Measurements from ENCODE around the gene DNTTIP2. TPM values are rescaled to one million over a fixed set of nuclear protein-coding genes. Genes with fewer than 3 reads are reported as not detected.

DNTTIP2 gene
- polyA plus RNA-seq, 1 of the 3 experiments (the other 2 are of a cell fraction): 9.6 TPM

DNA sequence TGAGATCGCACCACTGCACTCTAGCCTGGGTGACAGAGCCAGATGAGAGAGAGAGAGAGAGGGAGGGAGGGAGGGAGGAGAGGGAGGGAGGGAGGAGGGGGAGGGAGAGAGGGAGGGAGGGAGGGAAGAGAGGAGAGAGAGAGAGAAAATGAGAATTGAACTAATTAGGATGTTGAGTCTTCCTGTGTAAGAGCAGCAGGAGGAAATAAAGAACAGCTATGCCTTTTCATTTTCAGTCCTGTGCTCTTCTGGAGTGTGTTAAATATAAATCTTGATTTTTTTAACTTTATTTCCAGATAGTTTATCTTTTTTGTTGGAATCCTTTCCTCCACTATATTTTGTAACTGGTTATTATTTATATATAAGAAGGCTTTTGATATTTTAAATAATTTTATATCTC, 27.1 kb downstream of the DNTTIP2 start:
- peaks cover 12% of the 10 kb centered on the region for H3F3A ChIP-seq (replicated peaks; ENCODE audit: insufficient read depth)
- H3K4me2 ChIP-seq: no peak overlapping the region
- CTCF ChIA-PET: no interaction called here

DNA sequence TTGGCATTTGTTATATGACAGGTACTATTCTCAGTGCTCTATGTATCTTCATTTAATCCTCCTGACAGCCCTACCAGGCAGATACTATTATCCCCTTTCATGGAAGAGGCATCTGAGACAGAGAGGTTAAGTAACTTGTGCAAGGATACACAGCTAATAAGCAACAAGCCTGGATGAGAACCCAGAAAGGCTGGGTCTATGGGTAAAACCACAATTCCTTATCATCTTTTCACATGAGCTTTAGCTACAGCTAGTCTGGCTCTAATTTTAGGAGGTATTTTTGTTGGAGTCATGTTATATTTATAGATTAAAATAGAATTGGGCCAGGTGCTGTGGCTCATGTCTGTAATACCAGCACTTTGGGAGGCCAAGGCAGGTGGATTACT, 27.7 kb downstream of the DNTTIP2 start:
- Histone ChIP-seq H3K9me3 (no peaks in the 10 kb centered on the region), H4K20me1 (ENCODE audit: insufficient read depth) (no peaks in the 10 kb centered on the region), H3K27ac (ENCODE audit: low read depth in 2 of 2, low read length in 1 of 2) (no peak overlapping the region; a peak in 1 of 4 replicates), H2AFZ (ENCODE audit: low read depth) (no peak overlapping the region), H3K4me3 (ENCODE audit: low read depth in 2 of 2, low read length in 1 of 2) (no peak overlapping the region), H3K4me1 (ENCODE audit: control insufficient read depth in 1 of 2, insufficient read depth in 2 of 2, low read depth in 1 of 2, low read length in 1 of 2) (peaks cover 0 to 4% of the 10 kb centered on the region in 2 experiments; a peak in 1 of 4 replicates), H3F3A (replicated peaks; ENCODE audit: insufficient read depth) (peaks cover 13% of the 10 kb centered on the region), H3K27me3 (ENCODE audit: insufficient read depth) (no peaks in the 10 kb centered on the region), H3K79me2 (ENCODE audit: insufficient read depth) (no peaks in the 10 kb centered on the region), H3K9ac (no peak overlapping the region), H3K9me2 (no peaks in the 10 kb centered on the region), H3K36me3 (replicated peaks in 1 of 2; ENCODE audit: control insufficient read depth in 1 of 2, insufficient read depth in 2 of 2, low read length in 1 of 2) (no peaks in the 10 kb centered on the region), H3K4me2 (no peak overlapping the region)
- POLR2A ChIA-PET: no interaction called here
- TF ChIP-seq MEF2A (IDR thresholded peaks at IDR 0.05; ENCODE audit: borderline replicate concordance, low read depth): no peak
- no peak for TF ChIP-seq FOXM1 (IDR thresholded peaks at IDR 0.05; ENCODE audit: low read depth)
- no peak for TF ChIP-seq MXI1 (IDR thresholded peaks at IDR 0.05; ENCODE audit: low read depth, low read length)
- TF ChIP-seq, protein P1, sequence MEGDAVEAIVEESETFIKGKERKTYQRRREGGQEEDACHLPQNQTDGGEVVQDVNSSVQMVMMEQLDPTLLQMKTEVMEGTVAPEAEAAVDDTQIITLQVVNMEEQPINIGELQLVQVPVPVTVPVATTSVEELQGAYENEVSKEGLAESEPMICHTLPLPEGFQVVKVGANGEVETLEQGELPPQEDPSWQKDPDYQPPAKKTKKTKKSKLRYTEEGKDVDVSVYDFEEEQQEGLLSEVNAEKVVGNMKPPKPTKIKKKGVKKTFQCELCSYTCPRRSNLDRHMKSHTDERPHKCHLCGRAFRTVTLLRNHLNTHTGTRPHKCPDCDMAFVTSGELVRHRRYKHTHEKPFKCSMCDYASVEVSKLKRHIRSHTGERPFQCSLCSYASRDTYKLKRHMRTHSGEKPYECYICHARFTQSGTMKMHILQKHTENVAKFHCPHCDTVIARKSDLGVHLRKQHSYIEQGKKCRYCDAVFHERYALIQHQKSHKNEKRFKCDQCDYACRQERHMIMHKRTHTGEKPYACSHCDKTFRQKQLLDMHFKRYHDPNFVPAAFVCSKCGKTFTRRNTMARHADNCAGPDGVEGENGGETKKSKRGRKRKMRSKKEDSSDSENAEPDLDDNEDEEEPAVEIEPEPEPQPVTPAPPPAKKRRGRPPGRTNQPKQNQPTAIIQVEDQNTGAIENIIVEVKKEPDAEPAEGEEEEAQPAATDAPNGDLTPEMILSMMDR (IDR thresholded peaks at IDR 0.05): no peak
- TF ChIP-seq, protein P2, sequence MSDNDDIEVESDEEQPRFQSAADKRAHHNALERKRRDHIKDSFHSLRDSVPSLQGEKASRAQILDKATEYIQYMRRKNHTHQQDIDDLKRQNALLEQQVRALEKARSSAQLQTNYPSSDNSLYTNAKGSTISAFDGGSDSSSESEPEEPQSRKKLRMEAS (IDR thresholded peaks at IDR 0.05; ENCODE audit: low read depth): no peak
- no peak for TF ChIP-seq ELF1 (IDR thresholded peaks at IDR 0.05)
- TF ChIP-seq EP300 (IDR thresholded peaks at IDR 0.05; ENCODE audit: borderline replicate concordance in 1 of 2, low read depth in 1 of 2, low read length in 1 of 2): no peak
- TF ChIP-seq EZH2phosphoT487 (IDR thresholded peaks at IDR 0.05; ENCODE audit: borderline replicate concordance, low read depth): no peak
- no peak for DNase-seq
- CTCF ChIA-PET: interaction anchor here (0.9 kb wide), 1 partner anchor 414 kb away, joined by 4 read pairs; no protein-coding TSS in a partner anchor

More for the DNA sequence above, 27.1 kb downstream of the DNTTIP2 start:
- Histone ChIP-seq H3K9me2 (no peaks in the 10 kb centered on the region), H2AFZ (ENCODE audit: low read depth) (no peak overlapping the region), H3K9me3 (no peaks in the 10 kb centered on the region), H4K20me1 (ENCODE audit: insufficient read depth) (no peaks in the 10 kb centered on the region), H3K36me3 (replicated peaks in 1 of 2; ENCODE audit: control insufficient read depth in 1 of 2, insufficient read depth in 2 of 2, low read length in 1 of 2) (no peaks in the 10 kb centered on the region), H3K79me2 (ENCODE audit: insufficient read depth) (no peaks in the 10 kb centered on the region), H3K4me3 (ENCODE audit: low read depth in 2 of 2, low read length in 1 of 2) (no peak overlapping the region), H3K27me3 (ENCODE audit: insufficient read depth) (no peaks in the 10 kb centered on the region), H3K27ac (ENCODE audit: low read depth in 2 of 2, low read length in 1 of 2) (no peak overlapping the region), H3K4me1 (ENCODE audit: control insufficient read depth in 1 of 2, insufficient read depth in 2 of 2, low read depth in 1 of 2, low read length in 1 of 2) (peaks cover 0 to 4% of the 10 kb centered on the region in 2 experiments; a peak in 1 of 4 replicates), H3K9ac (no peak overlapping the region)
- DNase-seq: no peak
- TF ChIP-seq TAF1 (IDR thresholded peaks at IDR 0.05; ENCODE audit: borderline replicate concordance, low read depth, low read length) (no peak), RXRA (IDR thresholded peaks at IDR 0.05; ENCODE audit: borderline replicate concordance, low read depth) (no peak), FOXM1 (IDR thresholded peaks at IDR 0.05; ENCODE audit: low read depth) (no peak), YY1 (IDR thresholded peaks at IDR 0.05; ENCODE audit: low read depth) (no peak), TCF12 (IDR thresholded peaks at IDR 0.05) (no peak), SMC3 (IDR thresholded peaks at IDR 0.05; ENCODE audit: low read depth, low read length) (no peak), MEF2A (IDR thresholded peaks at IDR 0.05; ENCODE audit: borderline replicate concordance, low read depth) (no peak), ELF1 (IDR thresholded peaks at IDR 0.05) (no peak), POLR2AphosphoS5 (IDR thresholded peaks at IDR 0.05; ENCODE audit: low read depth, low read length) (no peak)
- TF ChIP-seq, protein P3, sequence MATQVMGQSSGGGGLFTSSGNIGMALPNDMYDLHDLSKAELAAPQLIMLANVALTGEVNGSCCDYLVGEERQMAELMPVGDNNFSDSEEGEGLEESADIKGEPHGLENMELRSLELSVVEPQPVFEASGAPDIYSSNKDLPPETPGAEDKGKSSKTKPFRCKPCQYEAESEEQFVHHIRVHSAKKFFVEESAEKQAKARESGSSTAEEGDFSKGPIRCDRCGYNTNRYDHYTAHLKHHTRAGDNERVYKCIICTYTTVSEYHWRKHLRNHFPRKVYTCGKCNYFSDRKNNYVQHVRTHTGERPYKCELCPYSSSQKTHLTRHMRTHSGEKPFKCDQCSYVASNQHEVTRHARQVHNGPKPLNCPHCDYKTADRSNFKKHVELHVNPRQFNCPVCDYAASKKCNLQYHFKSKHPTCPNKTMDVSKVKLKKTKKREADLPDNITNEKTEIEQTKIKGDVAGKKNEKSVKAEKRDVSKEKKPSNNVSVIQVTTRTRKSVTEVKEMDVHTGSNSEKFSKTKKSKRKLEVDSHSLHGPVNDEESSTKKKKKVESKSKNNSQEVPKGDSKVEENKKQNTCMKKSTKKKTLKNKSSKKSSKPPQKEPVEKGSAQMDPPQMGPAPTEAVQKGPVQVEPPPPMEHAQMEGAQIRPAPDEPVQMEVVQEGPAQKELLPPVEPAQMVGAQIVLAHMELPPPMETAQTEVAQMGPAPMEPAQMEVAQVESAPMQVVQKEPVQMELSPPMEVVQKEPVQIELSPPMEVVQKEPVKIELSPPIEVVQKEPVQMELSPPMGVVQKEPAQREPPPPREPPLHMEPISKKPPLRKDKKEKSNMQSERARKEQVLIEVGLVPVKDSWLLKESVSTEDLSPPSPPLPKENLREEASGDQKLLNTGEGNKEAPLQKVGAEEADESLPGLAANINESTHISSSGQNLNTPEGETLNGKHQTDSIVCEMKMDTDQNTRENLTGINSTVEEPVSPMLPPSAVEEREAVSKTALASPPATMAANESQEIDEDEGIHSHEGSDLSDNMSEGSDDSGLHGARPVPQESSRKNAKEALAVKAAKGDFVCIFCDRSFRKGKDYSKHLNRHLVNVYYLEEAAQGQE (IDR thresholded peaks at IDR 0.05; ENCODE audit: low read depth, low read length): no peak
- POLR2A ChIA-PET: no interaction called here
- 94% methylated on average over 1 of the region's 1 CpG for WGBS (ENCODE audit: low lambda C conversion rate)

All from SK-N-SH (cell line).